HG03457 (cell line): ENCODE data around the gene CNTN5.

Experiments used
- ATAC-seq: cut with Tn5 transposase; IDR thresholded peaks from one replicate; pipeline ENCODE4 v1.9.1; 2021; ENCODE audit warnings: moderate number of reproducible peaks; ENCODE audit not compliant: unreplicated experiment

Gene CNTN5

DNA sequence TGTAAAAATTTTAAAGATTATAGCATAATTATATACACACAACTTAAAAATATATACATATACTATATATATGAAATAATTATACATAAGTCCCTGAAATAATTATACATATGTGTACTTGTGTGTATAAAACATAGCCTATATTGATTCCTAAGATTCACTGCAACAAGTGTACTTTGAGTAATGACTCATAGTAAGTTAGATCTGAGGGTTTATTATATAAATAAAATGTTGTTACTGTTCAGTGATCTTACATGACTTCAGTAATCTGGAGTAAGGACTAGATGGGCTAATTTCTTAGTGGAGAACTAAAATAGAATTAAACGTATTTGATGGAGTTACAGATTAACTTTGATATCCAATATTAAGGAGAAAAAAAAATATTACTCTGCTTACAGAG is 350.5 kb downstream of the CNTN5 start:
- no peak for ATAC-seq

DNA sequence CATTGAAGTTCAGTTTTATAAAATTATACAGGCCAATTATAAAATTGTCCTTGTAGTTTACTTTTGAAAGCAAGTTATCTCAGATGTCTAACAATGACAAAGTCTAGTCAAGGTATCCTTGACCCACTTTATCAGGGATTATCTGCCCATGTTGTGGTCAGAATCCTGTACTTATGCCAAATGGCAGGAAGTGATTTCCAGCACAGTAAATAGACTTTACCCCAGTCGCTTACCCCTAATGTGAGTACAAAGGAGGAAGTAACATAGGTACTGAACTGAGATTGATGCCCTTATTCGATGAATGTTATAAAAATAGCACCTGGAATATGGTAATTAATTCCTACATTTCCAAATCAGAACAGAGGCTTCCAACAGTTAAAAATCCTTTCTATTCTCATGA is 355.7 kb downstream of the CNTN5 start:
- ATAC-seq, result no peak

DNA sequence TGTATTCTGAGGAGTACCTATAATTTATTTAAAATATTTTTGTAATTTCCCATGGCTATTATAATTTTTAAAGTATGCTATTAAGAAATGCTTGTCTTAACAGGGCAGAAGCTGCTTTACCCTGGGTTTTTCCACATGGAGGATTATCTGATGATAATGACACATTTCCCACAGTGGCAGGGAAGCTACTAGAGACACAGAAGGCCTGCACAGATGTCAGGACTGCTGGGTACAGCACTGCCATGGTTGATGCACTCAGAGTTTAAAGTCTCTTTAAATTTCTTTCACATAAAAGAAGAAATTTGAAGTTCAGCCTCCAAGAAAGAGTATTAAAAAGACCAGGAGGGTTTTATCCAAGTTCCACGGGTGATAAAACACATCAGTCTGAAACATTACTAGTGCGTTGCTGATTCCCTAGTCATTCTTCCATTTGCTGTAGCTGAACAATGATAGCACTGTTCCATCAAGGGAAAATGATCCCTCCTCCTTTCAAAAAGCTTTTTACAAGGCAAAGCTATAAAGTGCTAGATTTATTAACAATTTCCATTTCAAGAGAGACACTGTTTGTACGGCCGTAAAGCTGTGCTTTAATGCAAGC is 363.0 kb downstream of the CNTN5 start:
- no peak for ATAC-seq

DNA sequence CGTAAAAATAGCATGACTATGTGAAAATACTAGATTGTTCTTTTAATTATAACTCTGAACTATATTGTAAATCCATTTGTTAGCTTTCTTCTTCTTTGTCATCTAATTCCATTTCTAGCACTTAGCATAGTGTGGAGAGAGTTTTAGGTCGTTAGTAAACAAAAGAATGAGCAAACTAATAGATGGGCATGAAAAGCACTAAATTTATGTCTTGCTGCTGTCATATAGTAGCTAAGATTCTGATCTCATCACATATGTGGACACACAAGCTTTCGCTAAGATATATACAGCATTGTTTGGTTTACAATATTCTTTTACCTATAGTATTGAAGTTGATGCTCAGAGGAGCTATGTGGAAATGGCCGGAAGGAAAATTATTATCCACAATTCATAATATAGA is 370.5 kb downstream of the CNTN5 start:
- no peak for ATAC-seq

DNA sequence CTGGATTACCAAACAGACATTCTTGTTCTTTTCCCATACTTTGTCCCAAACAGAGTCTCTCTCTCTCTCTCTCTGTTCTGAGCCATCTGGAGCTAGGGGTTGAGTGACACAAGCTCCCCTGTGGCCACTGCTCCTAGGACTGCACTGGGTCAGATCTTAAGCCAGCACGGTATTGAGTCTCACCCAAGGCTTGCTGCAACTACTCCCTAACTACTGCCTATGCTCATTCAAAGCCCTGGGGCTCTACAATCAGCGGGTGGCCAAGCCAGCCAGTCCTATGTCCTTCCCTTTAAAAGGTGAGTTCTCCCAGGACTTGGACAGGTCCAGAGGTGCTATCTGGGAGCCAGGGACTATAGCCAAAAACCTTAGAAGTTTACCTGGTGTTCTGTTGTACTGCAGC is 385.6 kb downstream of the CNTN5 start:
- ATAC-seq, result no peak

DNA sequence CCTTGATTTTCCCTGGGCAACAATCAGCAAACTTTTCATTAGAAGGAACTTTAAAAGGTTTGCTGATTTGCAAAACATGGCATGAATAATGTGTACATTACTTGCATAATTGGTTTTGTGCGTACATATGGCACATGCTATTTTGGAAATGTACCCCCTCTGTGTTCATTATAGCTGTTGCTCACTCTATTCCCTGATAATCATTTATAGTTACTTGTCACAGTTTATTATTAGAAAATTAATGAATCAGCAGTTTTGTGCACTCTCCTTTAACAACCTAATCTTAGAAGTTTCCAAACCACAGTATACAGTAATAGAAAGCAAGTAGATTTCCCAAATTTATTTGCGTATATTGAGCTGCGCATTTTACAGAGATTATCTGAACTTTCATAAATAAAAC is 389.9 kb downstream of the CNTN5 start:
- ATAC-seq, result no peak

DNA sequence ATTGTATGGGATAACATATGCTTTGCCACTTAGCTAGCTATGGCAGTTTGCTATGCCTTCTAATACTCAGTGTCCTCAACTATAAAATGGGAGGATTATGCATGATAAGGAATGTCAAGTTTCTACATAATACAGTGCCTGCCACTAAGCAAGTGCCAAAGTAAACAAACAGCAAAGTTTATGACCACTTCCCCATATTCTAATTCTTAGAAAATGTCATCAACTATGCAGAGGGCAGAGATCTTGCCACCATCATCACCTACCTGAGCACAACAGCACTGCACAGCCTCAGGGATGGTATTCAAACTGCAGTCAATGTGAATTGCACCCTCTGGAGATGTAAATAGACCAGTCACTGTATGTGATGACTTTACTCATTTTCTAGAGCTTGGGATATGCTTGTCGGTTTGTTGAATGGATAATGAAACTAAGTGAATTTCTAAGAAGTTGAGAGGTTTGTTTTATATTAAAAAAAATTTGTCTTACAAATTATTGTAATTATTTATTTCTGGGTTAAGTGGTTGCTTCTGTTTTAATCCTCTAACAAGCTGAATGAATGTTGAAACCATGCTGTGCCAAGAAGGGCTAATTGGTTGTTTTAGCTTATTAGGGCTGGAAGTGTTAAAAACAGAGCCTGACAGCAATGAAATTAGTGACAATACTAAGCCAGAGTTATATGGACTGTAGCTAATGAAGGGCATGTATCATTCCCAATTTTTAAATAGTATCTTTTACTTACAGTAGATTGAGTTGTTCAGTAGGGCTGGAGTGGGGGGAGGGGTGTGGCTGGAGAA is 398.4 kb downstream of the CNTN5 start:
- no peak for ATAC-seq

DNA sequence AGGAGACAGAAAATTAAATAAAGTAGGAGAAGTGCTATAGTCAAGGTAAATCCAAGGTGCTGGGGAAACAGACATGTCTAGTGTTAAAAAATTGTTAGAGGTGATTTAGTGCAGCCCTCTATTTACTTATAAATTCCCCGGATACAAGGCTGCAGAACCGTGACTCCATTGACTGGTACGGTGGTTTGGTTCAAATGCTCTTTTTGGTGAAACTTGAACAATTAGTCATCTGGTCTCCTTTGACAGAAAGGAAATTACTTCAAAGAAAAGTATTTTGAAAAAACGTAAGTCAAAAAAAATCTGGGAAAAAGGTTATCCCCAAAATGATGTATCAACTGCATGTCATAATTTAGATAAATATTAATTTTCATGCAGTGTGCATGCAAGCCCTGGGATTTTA is 399.2 kb downstream of the CNTN5 start:
- no peak for ATAC-seq

DNA sequence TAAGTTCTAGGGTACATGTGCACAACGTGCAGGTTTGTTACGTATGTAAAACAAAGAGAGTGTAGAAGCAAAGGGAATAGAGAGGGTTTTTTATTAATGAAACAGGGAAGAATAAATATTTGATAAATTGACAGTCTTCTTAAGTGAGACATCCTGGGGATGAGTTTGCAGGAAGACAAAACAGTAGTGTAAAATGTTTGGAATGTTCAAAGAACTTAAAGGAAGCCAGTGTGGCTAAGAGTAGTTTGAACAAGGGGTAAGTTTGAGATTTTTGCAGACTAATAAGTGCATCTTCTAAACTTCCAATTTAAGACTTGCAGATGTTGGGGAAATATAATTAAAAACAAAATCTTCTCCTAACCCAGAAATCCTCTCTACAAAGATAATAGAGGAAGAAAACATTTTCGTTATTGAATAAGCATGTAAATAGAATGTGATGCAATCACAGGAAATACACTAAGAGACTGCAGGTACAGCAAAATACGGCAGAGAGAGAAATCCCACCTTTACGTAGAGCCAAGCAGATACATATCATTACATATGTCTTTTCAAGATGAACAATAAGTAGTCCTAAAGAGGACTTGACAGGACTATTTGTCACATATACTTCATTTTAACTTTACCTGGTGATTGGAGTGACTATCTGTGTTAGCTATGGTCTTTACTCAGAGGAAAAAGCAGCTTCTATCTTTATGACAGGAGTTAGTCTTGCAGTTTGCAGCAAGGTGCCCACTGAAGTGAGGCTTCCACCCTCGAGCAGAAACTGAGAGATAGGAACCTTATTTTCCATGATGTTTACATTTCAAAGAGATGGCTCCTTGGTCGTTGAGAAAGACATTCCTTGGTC is 402.1 kb downstream of the CNTN5 start:
- no peak for ATAC-seq

DNA sequence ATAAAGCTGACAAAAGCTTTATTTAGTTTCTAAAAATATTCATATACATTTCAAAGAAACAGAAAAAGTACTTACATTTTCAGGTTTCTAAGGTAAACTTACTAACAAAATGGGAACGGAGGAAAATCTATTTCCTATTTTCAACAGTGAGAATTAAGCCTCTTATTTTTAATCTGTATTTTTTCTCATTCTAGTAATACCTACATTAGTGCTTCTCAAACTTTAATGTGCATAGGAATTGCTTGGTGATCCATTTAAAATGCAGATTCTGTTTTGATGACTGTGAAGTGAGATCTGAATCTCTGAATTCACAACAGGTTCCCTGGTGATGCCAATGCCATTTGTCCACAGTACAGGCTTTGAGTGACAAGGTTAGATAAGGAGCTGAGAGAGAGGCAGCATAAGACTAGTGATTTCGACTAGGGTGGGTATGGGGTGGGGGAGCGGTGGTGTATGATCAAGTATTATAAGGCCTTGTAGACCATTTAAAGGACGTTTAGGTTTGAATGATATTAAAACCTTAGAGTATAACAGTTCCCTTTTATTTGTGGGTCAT is 402.8 kb downstream of the CNTN5 start:
- ATAC-seq, result no peak

DNA sequence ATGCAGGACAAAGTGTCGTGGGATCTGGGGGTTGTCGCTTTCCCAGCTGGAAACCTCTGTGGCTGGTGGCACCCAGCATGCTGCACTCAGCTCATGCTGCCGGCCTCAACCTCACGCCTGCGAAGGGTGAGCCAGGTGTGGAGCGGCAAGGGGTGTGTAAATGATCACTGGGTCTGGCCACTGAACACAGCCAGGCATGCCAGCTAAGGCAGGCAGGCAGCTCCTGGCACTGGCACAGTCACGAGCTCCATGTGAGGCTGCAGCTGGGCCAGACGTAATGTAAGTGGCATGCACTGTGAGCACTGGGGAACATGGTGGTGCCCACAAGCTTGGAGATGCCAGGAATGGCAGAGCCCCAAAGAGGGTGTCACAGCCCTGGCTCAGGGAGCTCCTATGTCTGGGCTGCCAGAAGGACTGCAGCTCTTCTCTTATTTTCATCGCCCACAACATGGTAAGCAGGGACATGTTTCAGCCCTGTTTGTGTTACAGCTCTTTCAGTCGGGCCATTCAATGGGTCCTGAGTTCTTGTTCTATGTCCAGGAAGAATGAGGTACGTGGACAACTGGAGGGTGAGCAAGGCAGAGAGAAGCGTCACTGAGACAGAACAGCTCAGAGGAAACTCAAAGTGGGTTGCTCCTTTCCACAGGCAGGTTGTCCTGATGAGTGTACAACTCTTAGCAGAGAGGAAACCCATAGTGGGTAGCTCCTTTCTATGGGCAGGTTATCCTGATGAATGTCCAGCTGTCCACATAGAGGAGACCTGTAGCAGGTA is 403.8 kb downstream of the CNTN5 start:
- no peak for ATAC-seq

DNA sequence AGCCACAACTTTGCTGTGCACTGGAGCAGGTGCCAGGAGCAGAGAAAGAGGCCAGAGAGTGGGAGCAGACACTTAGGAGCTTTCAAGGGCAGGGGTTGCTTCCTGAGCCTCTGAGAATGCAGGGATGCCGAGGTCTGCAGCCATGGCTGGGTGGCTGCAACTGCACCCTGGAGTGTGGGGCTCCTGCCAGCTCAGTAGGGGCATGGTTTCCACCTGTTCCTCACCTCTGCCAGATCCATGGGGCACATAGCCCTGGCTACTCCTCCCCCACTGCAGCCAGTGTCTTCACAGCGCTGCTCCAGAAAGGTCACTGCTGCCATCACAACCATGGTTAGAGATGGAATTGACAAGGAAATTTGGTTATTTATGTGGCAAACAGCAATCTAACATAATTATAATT is 404.8 kb downstream of the CNTN5 start:
- no peak for ATAC-seq

DNA sequence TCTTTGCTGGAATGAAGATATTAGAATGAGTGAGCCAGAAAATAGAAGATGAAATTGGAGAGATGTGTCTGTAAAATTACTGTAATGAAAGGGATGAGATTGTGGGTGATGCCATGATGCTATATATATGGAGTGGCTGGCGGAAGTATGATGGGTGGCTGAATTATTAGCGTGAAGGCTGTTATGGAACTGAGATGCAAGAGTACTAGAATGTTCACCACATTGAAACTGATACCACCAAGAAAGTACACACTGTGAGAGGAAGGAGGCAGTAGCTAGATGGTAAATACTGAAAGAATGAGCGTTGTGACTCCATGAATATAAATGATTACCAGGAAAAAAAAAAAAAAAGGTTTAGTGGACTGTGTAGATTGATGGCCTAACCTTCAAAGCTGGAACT is 411.9 kb downstream of the CNTN5 start:
- ATAC-seq, result no peak

DNA sequence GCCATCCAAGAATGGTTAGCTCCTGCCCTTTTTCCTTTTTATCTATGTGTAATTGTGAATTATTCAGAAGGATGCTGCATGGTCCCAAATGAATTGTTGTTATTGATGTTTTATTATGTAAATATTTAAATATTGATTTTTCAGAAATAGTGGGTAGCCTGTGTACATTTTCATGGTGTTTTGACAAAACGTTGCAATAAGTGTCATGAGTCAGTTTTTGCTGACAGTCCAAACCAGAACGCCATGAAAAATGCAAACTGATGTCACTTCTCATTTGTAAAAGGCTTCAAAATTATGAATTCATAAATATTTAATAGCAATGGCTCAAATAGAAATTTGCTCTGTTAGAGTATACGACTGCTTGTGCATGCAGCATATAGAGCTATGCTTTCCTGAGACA is 422.5 kb downstream of the CNTN5 start:
- ATAC-seq, result no peak

DNA sequence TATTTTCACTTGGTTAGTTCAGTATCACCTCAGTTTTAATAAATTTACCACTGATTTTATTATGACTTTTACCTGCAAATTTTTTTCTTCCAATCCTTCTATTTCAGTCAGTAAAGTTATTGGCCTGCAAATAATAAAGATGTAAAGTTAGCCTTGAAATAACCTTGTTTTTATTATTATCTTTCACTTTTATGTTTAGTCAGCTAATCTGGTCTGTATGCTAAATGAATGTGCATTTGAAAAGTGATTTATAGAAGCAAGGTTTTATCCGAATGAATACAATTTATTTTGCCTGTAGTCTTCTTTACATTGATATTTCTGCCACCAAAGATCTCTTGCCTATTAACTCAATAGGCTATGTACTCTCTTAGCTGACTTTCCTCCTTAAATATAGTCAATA is 425.7 kb downstream of the CNTN5 start:
- ATAC-seq, result no peak

DNA sequence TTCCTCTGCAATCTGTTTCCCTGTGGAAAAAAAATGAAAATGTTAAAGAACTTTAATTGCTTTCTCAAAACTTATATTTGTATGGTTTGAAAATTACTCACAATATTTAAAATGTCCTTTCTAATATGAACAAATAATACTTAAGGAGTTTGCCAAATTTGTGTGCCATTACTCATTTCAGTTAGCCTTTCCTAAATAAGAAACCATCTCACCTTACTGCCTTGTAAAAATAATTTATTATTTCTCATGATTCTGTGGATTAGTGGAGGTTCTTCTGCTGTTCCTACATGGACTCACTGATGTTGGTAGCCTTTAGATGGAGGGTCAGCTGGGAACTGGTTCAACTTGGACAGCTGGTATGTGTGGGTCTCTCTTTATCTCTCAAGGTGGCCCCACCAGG is 428.6 kb downstream of the CNTN5 start:
- no peak for ATAC-seq

DNA sequence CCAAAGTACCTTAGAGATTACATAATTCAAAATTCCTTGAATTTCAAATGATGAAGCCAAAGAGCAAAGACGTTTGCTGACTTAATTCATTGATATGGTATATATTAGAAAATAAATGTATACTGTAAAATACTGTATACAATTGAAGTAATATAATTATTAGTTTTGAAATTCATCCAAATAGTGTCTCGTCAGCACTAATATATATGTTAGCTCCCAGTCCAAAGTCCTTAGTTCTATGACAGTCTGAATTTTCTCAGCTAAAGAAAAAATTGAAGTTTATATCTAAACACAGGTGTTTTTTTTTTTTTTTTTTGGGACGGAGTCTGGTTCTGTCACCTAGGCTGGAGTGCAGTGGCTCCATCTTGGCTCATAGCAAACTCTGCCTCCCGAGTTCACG is 431.3 kb downstream of the CNTN5 start:
- ATAC-seq, result no peak

DNA sequence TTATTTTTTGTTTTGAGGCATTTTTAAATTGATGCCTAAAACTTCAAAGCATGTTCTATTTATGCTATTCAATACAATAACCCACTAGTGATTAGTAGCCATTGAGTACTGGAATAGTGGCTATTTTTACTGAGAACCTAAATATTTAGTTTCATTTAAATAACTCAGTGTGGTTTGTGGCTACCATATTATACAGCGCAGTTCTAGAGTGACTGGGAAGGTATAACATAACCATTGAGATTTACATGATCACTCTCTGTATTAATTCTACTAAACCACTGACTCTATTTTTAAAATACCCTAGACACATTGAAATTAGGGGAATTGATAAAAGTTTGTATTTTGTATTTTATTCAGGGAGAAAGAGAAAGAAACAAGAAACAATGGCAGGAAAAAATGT is 441.2 kb downstream of the CNTN5 start:
- no peak for ATAC-seq

DNA sequence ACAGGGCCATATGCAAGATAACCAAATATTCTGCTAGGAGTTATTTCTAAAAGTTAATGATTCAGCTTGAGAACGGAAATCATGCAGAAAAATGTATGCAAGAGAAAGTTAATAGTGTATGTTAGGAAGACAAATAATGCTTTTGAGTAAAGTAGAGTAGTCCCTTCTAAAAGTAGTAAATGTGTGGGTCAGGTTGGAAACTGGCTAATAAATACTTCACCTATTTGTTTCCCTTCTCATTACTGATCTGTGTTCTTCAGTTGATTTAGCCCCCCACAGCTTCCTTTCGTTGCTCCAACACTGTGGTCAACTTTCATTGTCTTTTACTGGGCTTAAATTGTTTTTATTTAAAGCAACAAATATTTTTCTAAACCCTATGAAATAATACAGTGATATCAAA is 444.2 kb downstream of the CNTN5 start:
- ATAC-seq, result no peak

DNA sequence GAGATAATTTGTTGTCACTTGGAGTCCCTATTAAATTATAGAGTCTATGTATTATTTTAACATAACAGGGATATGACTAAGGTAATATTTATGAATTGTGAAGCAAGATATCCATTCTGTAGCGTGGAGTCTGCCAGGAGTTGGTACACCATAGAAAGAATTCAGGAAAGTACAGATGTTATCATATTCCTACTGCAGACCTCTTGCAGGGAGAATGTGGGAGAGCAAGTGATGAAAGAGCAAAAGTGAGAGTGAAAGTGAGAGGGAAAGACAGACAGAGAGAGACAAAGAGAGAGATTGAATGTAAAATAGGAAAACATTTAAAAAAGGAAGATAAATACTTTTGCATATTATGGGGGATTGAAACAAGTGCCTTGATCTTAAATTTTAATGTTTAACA is 468.8 kb downstream of the CNTN5 start:
- no peak for ATAC-seq

DNA sequence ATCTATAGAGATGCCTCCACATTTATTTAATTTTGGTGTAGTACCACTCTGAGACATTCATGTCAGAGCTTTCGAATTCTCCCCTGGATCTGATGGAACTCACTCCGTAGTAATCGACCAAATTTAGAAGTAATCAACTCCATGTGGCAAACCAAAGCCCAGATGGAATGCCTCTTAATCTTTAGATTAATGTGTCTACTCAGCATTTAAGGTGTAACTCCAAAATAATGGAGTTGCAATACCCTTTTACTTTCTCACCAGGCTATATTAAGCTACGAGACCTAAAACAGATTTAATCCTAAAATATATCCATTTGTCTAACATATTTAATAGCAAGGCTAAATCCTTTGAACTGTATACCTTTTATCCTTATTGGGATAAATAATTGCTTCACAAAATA is 473.3 kb downstream of the CNTN5 start:
- no peak for ATAC-seq
